GM23338 (cell line): Measurements from ENCODE around the gene NAPB. TPM values are rescaled to one million over a fixed set of nuclear protein-coding genes. Genes with fewer than 3 reads are reported as not detected.

ENCODE experiments used
- ATAC-seq: fragments of 200-7000 bp; cut with Tn5 transposase; 3 replicates; pipeline ENCODE4 v1.9.1; 2020
- DNase-seq: peaks from one replicate; pipeline ENCODE4 v3.0.0-alpha.2; 2015; ENCODE audit warnings: low spot score
- H2AFZ ChIP-seq: fragments of 200-600 bp; sonication (generic); 2 replicates; pipeline ENCODE4 v1.8.0; 2016; ENCODE audit warnings: antibody characterized with exemption, mild to moderate bottlenecking, moderate library complexity
- H3F3A ChIP-seq: fragments of 200-600 bp; sonication (generic); replicated peaks from 2 replicates; pipeline ENCODE4 v1.8.0; 2017; ENCODE audit warnings: antibody characterized with exemption, mixed run types, low read depth
- H3K27ac ChIP-seq: fragments of 200-600 bp; sonication (generic); 2 replicates; pipeline ENCODE4 v1.6.1; 2016; ENCODE audit warnings: low read depth
- H3K27me3 ChIP-seq: fragments of 200-600 bp; sonication (generic); 2 replicates; pipeline ENCODE4 v1.8.0; 2016; ENCODE audit warnings: mild to moderate bottlenecking, mixed run types, moderate library complexity; ENCODE audit not compliant: insufficient read depth
- H3K36me3 ChIP-seq: fragments of 200-600 bp; sonication (generic); 2 replicates; pipeline ENCODE4 v1.8.0; 2016; ENCODE audit warnings: mild to moderate bottlenecking; ENCODE audit not compliant: insufficient read depth
- H3K4me1 ChIP-seq: fragments of 200-600 bp; sonication (generic); 2 replicates; pipeline ENCODE4 v1.8.0; 2016; ENCODE audit warnings: mild to moderate bottlenecking, moderate library complexity; ENCODE audit not compliant: insufficient read depth
- H3K4me2 ChIP-seq: fragments of 200-600 bp; sonication (generic); 2 replicates; pipeline ENCODE4 v1.7.1; 2017; ENCODE audit warnings: mixed run types
- H3K4me3 ChIP-seq: fragments of 200-600 bp; sonication (generic); 2 replicates; pipeline ENCODE4 v1.6.1; 2016; ENCODE audit warnings: mixed run types
- H3K79me2 ChIP-seq: fragments of 200-600 bp; sonication (generic); replicated peaks from 2 replicates; pipeline ENCODE4 v1.8.0; 2017; ENCODE audit warnings: mild to moderate bottlenecking; ENCODE audit not compliant: insufficient read depth
- H3K9me2 ChIP-seq: fragments of 200-600 bp; sonication (generic); 2 replicates; pipeline ENCODE4 v1.8.0; 2017; ENCODE audit not compliant: insufficient read depth
- H4K20me1 ChIP-seq: fragments of 200-600 bp; sonication (generic); replicated peaks from 2 replicates; pipeline ENCODE4 v1.8.0; 2017; ENCODE audit warnings: mild to moderate bottlenecking; ENCODE audit not compliant: insufficient read depth
- H3K27ac Mint-ChIP-seq: 2 replicates; pipeline ENCODE4 v1.8.0; 2020; ENCODE audit warnings: inconsistent platforms, mild to moderate bottlenecking, moderate library complexity, mixed read lengths
- H3K27me3 Mint-ChIP-seq: 3 replicates; pipeline ENCODE4 v1.8.0; 2022; ENCODE audit warnings: low read depth, mild to moderate bottlenecking, moderate library complexity, mixed read lengths, inconsistent platforms; ENCODE audit not compliant: insufficient read depth, poor library complexity
- H3K36me3 Mint-ChIP-seq: 3 replicates; pipeline ENCODE4 v1.8.0; 2021; ENCODE audit warnings: low read depth, mild to moderate bottlenecking, inconsistent platforms, moderate library complexity, mixed read lengths
- H3K4me1 Mint-ChIP-seq: 3 replicates; pipeline ENCODE4 v1.8.0; 2020; ENCODE audit warnings: mild to moderate bottlenecking, inconsistent platforms, mixed read lengths
- H3K4me3 Mint-ChIP-seq: 3 replicates; pipeline ENCODE4 v1.8.0; 2021; ENCODE audit warnings: moderate library complexity, mild to moderate bottlenecking, inconsistent platforms, mixed read lengths
- H3K9me3 Mint-ChIP-seq: 3 replicates; pipeline ENCODE4 v1.8.0; 2020; ENCODE audit warnings: moderate library complexity, mild to moderate bottlenecking, inconsistent platforms, mixed read lengths
- EZH2phosphoT487 ChIP-seq: fragments of 200-600 bp; sonication (generic); IDR thresholded peaks from one replicate; pipeline ENCODE4 v1.8.1; 2018; ENCODE audit warnings: antibody characterized with exemption; ENCODE audit not compliant: unreplicated experiment
- JUNB ChIP-seq: IDR thresholded peaks from one replicate; pipeline ENCODE4 v1.6.1; 2016; ENCODE audit warnings: antibody characterized with exemption; ENCODE audit not compliant: unreplicated experiment
- NANOG ChIP-seq: IDR thresholded peaks from 2 replicates; pipeline ENCODE4 v1.6.1; 2016; ENCODE audit warnings: antibody characterized with exemption, borderline replicate concordance
- POLR2AphosphoS5 ChIP-seq: IDR thresholded peaks from 2 replicates; pipeline ENCODE4 v1.6.1; 2016; ENCODE audit warnings: antibody characterized with exemption, low read depth
- ZNF114 ChIP-seq: fragments of 250-450 bp; sonication (Bioruptor Pico); IDR thresholded peaks from 2 replicates; pipeline ENCODE4 v1.5.0; 2020; ENCODE audit warnings: mild to moderate bottlenecking, moderate library complexity
- polyA plus RNA-seq: library from polyadenylated mRNA; unstranded; fragments of >200 nt; fragmentation: Nextera tagmentation; extraction: Ambion mirVana; gene quantifications from 2 replicates; pipeline ENCODE4 v1.2.1, GENCODE V29; 2016
- total RNA-seq: library from RNA; depleted of rRNA; stranded (reverse); fragments of >200 nt; shearing (Covaris generic); gene quantifications from 2 replicates; pipeline ENCODE4 v1.2.3, GENCODE V29; 2014
- TF ChIP-seq, protein P1 (sequence below): fragments of 250-450 bp; sonication (Bioruptor Pico); IDR thresholded peaks from 2 replicates; pipeline ENCODE4 v1.5.0; 2020; ENCODE audit warnings: mild to moderate bottlenecking, moderate library complexity
- TF ChIP-seq, protein P2 (sequence below): IDR thresholded peaks from 2 replicates; pipeline ENCODE4 v1.6.1; 2016; ENCODE audit warnings: antibody characterized with exemption
- TF ChIP-seq, protein P3 (sequence below), 2 experiments: fragments of 200-600 bp in 1 of 2; sonication (generic) in 1 of 2; conservative IDR thresholded peaks; 2 replicates each; pipeline versions ENCODE4 v1.5.1 to v1.6.1; 2016 to 2017; ENCODE audit warnings: antibody characterized with exemption in 2 of 2, low read depth in 2 of 2, mild to moderate bottlenecking in 2 of 2, moderate library complexity in 1 of 2

Gene NAPB
- total and polyA plus RNA-seq, 2 experiments from 2014 or later: 7.3 to 18.1 TPM

DNA sequence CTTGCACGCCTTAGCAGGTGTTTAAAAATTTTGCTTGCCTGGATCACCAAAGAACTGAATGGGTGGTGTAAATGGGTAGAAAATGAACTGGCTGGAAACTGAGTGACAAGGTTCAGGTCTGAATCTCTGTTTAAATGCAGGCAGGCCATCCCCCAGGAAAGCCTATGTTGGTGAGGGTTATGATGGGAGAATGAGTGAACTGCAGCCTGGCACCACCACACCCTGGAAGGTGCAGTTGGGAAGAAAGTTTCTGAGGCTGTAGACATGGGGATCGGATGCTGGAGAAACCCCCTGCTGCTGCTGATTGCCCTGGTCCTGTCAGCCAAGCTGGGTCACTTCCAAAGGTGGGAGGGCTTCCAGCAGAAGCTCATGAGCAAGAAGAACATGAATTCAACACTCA, 18.7 kb upstream of the NAPB start:
- Histone ChIP-seq H4K20me1 (no peaks in the 10 kb centered on the region), H3K27ac (no peak overlapping the region), H3K4me2 (no peak overlapping the region), H3K36me3 (no peaks in the 10 kb centered on the region), H3K9me2 (no peaks in the 10 kb centered on the region), H3K4me1 (no peaks in the 10 kb centered on the region), H3K4me3 (no peak overlapping the region), H2AFZ (no peak overlapping the region), H3K79me2 (no peaks in the 10 kb centered on the region), H3K27me3 (no peaks in the 10 kb centered on the region), H3F3A (no peaks in the 10 kb centered on the region)
- no peak overlapping the region for H3K4me3 Mint-ChIP-seq
- no peaks in the 10 kb centered on the region for H3K9me3 Mint-ChIP-seq
- H3K36me3 Mint-ChIP-seq: no peaks in the 10 kb centered on the region
- H3K27ac Mint-ChIP-seq: no peak overlapping the region
- H3K27me3 Mint-ChIP-seq: peaks cover 7% of the 10 kb centered on the region
- no peak for DNase-seq
- H3K4me1 Mint-ChIP-seq: no peaks in the 10 kb centered on the region
- no peak for ATAC-seq
- no peak for TF ChIP-seq EZH2phosphoT487
- TF ChIP-seq NANOG: no peak
- no peak for TF ChIP-seq POLR2AphosphoS5
- no peak for TF ChIP-seq JUNB
- TF ChIP-seq, protein P1, sequence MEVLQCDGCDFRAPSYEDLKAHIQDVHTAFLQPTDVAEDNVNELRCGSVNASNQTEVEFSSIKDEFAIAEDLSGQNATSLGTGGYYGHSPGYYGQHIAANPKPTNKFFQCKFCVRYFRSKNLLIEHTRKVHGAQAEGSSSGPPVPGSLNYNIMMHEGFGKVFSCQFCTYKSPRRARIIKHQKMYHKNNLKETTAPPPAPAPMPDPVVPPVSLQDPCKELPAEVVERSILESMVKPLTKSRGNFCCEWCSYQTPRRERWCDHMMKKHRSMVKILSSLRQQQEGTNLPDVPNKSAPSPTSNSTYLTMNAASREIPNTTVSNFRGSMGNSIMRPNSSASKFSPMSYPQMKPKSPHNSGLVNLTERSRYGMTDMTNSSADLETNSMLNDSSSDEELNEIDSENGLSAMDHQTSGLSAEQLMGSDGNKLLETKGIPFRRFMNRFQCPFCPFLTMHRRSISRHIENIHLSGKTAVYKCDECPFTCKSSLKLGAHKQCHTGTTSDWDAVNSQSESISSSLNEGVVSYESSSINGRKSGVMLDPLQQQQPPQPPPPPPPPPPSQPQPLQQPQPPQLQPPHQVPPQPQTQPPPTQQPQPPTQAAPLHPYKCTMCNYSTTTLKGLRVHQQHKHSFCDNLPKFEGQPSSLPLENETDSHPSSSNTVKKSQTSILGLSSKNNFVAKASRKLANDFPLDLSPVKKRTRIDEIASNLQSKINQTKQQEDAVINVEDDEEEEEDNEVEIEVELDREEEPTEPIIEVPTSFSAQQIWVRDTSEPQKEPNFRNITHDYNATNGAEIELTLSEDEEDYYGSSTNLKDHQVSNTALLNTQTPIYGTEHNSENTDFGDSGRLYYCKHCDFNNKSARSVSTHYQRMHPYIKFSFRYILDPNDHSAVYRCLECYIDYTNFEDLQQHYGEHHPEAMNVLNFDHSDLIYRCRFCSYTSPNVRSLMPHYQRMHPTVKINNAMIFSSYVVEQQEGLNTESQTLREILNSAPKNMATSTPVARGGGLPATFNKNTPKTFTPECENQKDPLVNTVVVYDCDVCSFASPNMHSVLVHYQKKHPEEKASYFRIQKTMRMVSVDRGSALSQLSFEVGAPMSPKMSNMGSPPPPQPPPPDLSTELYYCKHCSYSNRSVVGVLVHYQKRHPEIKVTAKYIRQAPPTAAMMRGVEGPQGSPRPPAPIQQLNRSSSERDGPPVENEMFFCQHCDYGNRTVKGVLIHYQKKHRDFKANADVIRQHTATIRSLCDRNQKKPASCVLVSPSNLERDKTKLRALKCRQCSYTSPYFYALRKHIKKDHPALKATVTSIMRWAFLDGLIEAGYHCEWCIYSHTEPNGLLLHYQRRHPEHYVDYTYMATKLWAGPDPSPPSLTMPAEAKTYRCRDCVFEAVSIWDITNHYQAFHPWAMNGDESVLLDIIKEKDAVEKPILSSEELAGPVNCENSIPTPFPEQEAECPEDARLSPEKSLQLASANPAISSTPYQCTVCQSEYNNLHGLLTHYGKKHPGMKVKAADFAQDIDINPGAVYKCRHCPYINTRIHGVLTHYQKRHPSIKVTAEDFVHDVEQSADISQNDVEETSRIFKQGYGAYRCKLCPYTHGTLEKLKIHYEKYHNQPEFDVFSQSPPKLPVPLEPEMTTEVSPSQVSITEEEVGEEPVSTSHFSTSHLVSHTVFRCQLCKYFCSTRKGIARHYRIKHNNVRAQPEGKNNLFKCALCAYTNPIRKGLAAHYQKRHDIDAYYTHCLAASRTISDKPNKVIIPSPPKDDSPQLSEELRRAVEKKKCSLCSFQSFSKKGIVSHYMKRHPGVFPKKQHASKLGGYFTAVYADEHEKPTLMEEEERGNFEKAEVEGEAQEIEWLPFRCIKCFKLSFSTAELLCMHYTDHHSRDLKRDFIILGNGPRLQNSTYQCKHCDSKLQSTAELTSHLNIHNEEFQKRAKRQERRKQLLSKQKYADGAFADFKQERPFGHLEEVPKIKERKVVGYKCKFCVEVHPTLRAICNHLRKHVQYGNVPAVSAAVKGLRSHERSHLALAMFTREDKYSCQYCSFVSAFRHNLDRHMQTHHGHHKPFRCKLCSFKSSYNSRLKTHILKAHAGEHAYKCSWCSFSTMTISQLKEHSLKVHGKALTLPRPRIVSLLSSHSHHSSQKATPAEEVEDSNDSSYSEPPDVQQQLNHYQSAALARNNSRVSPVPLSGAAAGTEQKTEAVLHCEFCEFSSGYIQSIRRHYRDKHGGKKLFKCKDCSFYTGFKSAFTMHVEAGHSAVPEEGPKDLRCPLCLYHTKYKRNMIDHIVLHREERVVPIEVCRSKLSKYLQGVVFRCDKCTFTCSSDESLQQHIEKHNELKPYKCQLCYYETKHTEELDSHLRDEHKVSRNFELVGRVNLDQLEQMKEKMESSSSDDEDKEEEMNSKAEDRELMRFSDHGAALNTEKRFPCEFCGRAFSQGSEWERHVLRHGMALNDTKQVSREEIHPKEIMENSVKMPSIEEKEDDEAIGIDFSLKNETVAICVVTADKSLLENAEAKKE: no peak
- TF ChIP-seq, protein P2, sequence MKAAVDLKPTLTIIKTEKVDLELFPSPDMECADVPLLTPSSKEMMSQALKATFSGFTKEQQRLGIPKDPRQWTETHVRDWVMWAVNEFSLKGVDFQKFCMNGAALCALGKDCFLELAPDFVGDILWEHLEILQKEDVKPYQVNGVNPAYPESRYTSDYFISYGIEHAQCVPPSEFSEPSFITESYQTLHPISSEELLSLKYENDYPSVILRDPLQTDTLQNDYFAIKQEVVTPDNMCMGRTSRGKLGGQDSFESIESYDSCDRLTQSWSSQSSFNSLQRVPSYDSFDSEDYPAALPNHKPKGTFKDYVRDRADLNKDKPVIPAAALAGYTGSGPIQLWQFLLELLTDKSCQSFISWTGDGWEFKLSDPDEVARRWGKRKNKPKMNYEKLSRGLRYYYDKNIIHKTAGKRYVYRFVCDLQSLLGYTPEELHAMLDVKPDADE: no peak
- TF ChIP-seq, protein P3, sequence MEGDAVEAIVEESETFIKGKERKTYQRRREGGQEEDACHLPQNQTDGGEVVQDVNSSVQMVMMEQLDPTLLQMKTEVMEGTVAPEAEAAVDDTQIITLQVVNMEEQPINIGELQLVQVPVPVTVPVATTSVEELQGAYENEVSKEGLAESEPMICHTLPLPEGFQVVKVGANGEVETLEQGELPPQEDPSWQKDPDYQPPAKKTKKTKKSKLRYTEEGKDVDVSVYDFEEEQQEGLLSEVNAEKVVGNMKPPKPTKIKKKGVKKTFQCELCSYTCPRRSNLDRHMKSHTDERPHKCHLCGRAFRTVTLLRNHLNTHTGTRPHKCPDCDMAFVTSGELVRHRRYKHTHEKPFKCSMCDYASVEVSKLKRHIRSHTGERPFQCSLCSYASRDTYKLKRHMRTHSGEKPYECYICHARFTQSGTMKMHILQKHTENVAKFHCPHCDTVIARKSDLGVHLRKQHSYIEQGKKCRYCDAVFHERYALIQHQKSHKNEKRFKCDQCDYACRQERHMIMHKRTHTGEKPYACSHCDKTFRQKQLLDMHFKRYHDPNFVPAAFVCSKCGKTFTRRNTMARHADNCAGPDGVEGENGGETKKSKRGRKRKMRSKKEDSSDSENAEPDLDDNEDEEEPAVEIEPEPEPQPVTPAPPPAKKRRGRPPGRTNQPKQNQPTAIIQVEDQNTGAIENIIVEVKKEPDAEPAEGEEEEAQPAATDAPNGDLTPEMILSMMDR (conservative IDR thresholded peaks at IDR 0.05; ENCODE audit: low read depth in 2 of 2): no peak
- no peak for TF ChIP-seq ZNF114 (CRISPR knock-in tag)
